H1 (cell line): ENCODE measurements around the gene GFY. TPM values are rescaled to one million over a fixed set of nuclear protein-coding genes. Genes with fewer than 3 reads are reported as not detected.

ENCODE experiments used
- EGR1 ChIP-seq: IDR thresholded peaks from 2 replicates; pipeline ENCODE4 v1.6.1; 2011; ENCODE audit warnings: low read depth, low read length, borderline replicate concordance
- FOSL1 ChIP-seq: IDR thresholded peaks from 2 replicates; pipeline ENCODE4 v1.6.1; 2011; ENCODE audit warnings: mild to moderate bottlenecking, low read depth, low read length, moderate library complexity; ENCODE audit not compliant: insufficient read depth
- PHF8 ChIP-seq: fragments of 200-600 bp; sonication (generic); conservative IDR thresholded peaks from 2 replicates; pipeline ENCODE4 v1.7.1; 2012; ENCODE audit warnings: low read depth, mild to moderate bottlenecking, inconsistent platforms, low read length, moderate library complexity
- RAD21 ChIP-seq, 2 experiments: IDR thresholded peaks in 1 of 2; conservative IDR thresholded peaks in 1 of 2; 2 replicates each; pipeline ENCODE4 v1.6.1; 2011; ENCODE audit warnings: low read depth in 2 of 2, low read length in 2 of 2, improper control_type of control experiment in 1 of 2, inconsistent platforms in 1 of 2, mild to moderate bottlenecking in 1 of 2, moderate library complexity in 1 of 2
- TBP ChIP-seq: IDR thresholded peaks from 2 replicates; pipeline ENCODE4 v1.6.1; 2011; ENCODE audit warnings: low read depth, low read length, improper control_type of control experiment
- TCF12 ChIP-seq: IDR thresholded peaks from 2 replicates; pipeline ENCODE4 v1.6.1; 2011; ENCODE audit warnings: low read depth, mild to moderate bottlenecking, low read length
- polyA plus RNA-seq, 7 experiments: library from polyadenylated mRNA; depleted of rRNA in 3 of 7; stranded (reverse) in 5 of 7; unstranded in 2 of 7; fragments of >200 nt in 5 of 7; fragments of 200-250 nt in 2 of 7; gene quantifications; 1 replicate in 5 of 7; 2 replicates in 1 of 7; 4 replicates in 1 of 7; pipeline versions ENCODE4 v1.2.1 to v1.2.3, GENCODE V29; 2011 to 2013; ENCODE audit warnings: missing spikeins in 2 of 7, mixed read lengths in 2 of 7
- total RNA-seq: library from RNA; stranded (reverse); fragmentation: NEBNext Ultra II Directional; extraction: Animal tissue kit (Norgen Biotek cat#: 25700); gene quantifications from 2 replicates; pipeline ENCODE4 v1.2.1, GENCODE V29; 2021

Gene GFY
- total and polyA plus RNA-seq, 2 of the 8 experiments (the other 6 are each of a cell fraction or from before 2014, with no cell fraction given): 0.68 to 0.93 TPM

DNA sequence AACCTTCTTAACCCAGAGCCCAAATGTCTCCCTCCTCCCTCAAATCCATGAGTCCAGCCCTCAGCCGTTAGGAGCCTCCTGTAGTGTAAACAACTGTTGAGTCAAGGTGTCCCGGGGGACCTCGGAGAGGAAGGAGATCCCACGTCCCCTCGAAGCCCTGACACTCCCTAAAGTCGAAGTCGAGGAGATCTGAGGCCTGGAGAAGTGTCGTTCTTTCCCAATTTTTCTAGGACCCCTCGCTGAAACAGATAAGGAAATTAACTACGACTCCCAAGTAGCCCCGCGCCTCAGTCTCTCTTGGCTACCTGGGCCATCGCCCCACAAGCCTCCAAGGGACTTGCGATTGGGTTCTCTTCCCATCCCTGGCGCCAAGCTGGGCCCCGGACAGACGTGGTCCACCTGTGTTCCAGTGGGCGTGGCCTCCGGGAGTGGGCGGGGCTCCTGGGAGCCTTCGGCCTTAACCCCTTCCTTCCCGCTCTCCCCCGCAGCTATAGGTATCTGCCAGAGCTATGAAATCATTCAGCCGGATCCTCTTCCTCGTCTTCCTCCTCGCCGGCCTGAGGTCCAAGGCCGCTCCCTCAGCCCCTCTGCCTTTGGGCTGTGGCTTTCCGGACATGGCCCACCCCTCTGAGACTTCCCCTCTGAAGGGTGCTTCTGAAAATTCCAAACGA lies 869 bp downstream of the GFY start (continued):
- TF ChIP-seq EGR1 (peak; percentile 87), FOSL1 (no peak), RAD21 (IDR thresholded peaks at IDR 0.05 in 1 of 2, conservative IDR thresholded peaks at IDR 0.05 in 1 of 2; ENCODE audit: low read depth in 2 of 2, low read length in 2 of 2) (peak in 1 of 2 experiments; percentile 20; a peak in 1 of 4 replicates), TCF12 (0 out of 2 replicates have a peak, but pooled peaks have one; percentile 42), TBP (no peak; the same call in 1 of the 2 replicates), PHF8 (0 out of 2 replicates have a peak, but pooled peaks have one; percentile 17)
